ENCODE results near the gene IER2.

GRCh38 chr19:13129384-13129783, 20.8 kb upstream of the IER2 start:
- TF ChIP-seq CTCF (IDR thresholded peaks at IDR 0.05; ENCODE audit: extremely low read depth in 1 of 2, insufficient read depth in 1 of 2, low read depth in 1 of 2, low read length in 2 of 2) = no peak
- TF ChIP-seq POLR2AphosphoS5 (IDR thresholded peaks at IDR 0.05; ENCODE audit: insufficient read depth, low read depth, low read length) = no peak
- TF ChIP-seq POLR2A (IDR thresholded peaks at IDR 0.05; ENCODE audit: low read depth, low read length) = no peak
- no peak for TF ChIP-seq JUN (IDR thresholded peaks at IDR 0.05; ENCODE audit: borderline replicate concordance, insufficient read depth, insufficient read length, low read depth)

Measured in endothelial cell of umbilical vein (primary cell).